HUES48 (cell line): Measurements from ENCODE around the gene CIP2A.

Source experiments
- H3K27ac ChIP-seq: one replicate; pipeline ENCODE4 v1.7.0; 2013; ENCODE audit warnings: low read depth, low read length, inconsistent platforms
- H3K27me3 ChIP-seq: 2 replicates; pipeline ENCODE4 v1.6.1; 2013; ENCODE audit warnings: mild to moderate bottlenecking, low read length; ENCODE audit not compliant: control insufficient read depth, insufficient read depth
- H3K36me3 ChIP-seq: 2 replicates; pipeline ENCODE4 v1.6.1; 2013; ENCODE audit warnings: low read length; ENCODE audit not compliant: control insufficient read depth, insufficient read depth
- H3K4me1 ChIP-seq: 2 replicates; pipeline ENCODE4 v1.6.1; 2013; ENCODE audit warnings: mild to moderate bottlenecking, low read length; ENCODE audit not compliant: control insufficient read depth, insufficient read depth
- H3K4me3 ChIP-seq: 2 replicates; pipeline ENCODE4 v1.5.1; 2013; ENCODE audit warnings: mild to moderate bottlenecking, low read depth, low read length
- H3K9ac ChIP-seq: 2 replicates; pipeline ENCODE4 v1.6.1; 2013; ENCODE audit warnings: mild to moderate bottlenecking, low read depth, low read length, moderate library complexity
- H3K9me3 ChIP-seq: 2 replicates; pipeline ENCODE4 v1.6.1; 2013; ENCODE audit warnings: low read length; ENCODE audit not compliant: control insufficient read depth, insufficient read depth

Gene CIP2A

DNA sequence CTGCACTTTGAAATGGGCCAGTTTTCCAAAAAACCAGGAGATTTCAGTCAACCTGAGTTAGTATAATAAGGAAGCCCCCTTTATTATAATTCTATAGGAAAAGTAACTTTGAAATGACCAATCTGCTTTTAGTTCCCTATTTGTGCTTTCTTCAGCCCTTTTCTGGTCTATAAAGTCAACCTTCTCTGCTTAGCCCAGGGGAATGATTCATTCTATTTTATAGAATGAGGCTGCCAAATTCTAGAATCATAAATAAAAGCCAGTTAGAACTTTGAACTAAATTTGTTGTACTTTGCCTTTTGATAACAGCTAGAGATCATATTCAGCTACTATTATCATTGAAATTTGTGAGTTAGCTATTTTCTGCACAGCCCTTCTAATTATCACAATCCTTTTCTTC lies 24.7 kb downstream of the CIP2A start:
- H3K9ac ChIP-seq, result no peak overlapping the region
- H3K27ac ChIP-seq, result no peak overlapping the region
- H3K4me3 ChIP-seq, result no peak overlapping the region
- H3K4me1 ChIP-seq, result no peaks in the 10 kb centered on the region
- peaks cover 98% of the 10 kb centered on the region for H3K36me3 ChIP-seq
- H3K9me3 ChIP-seq, result no peaks in the 10 kb centered on the region
- no peaks in the 10 kb centered on the region for H3K27me3 ChIP-seq

GRCh38 chr3:108562565-108562964 lies 26.7 kb downstream of the CIP2A start:
- Histone ChIP-seq H3K4me3 (no peak overlapping the region), H3K9ac (no peak overlapping the region), H3K9me3 (no peaks in the 10 kb centered on the region), H3K36me3 (peaks cover 100% of the 10 kb centered on the region), H3K27ac (no peak overlapping the region), H3K27me3 (no peaks in the 10 kb centered on the region), H3K4me1 (no peaks in the 10 kb centered on the region)

GRCh38 chr3:108555966-108556581 lies 33.2 kb downstream of the CIP2A start:
- Histone ChIP-seq H3K36me3 (peaks cover 100% of the 10 kb centered on the region), H3K9me3 (no peaks in the 10 kb centered on the region), H3K27me3 (no peaks in the 10 kb centered on the region), H3K9ac (no peak overlapping the region), H3K4me3 (no peak overlapping the region), H3K4me1 (0 out of 2 replicates have a peak, but pooled peaks cover 2% of the 10 kb centered on the region), H3K27ac (peak overlapping the region; percentile 59)

DNA sequence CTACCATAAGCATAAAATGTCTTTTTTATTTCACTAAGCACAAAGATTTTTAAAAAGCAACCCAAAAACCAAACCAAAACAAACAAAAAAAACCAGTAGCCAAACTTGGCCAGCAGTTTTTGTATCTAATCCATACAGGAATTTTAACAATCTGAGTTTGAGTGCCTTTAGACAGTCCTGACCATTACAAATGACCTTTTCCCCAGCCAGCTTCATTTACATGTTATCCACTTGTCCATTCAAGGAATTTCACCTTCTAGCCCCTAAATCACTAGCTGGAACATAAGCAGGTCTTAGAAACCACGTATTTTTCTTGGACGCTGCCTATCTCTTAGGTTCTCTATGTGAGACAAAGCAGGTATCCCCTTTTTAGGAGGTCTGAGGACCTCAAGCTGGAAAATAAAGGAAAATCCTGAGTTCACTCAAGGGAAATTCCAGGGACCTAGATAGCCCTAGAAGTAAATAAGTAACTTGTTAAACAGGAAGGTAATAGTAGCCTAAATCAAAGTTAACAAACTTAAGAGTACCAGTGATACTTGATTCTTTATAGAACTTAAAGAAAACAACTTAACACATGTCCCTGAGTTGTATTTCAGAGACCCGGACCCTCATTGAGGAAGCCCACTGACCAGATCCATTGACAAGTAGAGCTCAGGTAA lies 34.2 kb downstream of the CIP2A start:
- Histone ChIP-seq H3K4me1 (0 out of 2 replicates have a peak, but pooled peaks cover 2% of the 10 kb centered on the region), H3K27me3 (no peaks in the 10 kb centered on the region), H3K9me3 (no peaks in the 10 kb centered on the region), H3K4me3 (no peak overlapping the region), H3K9ac (no peak overlapping the region), H3K27ac (peak overlapping the region; percentile 59), H3K36me3 (peaks cover 99% of the 10 kb centered on the region)

- Histone ChIP-seq H3K9ac (no peak overlapping the region), H3K4me3 (no peak overlapping the region), H3K9me3 (no peaks in the 10 kb centered on the region), H3K27me3 (no peaks in the 10 kb centered on the region), H3K36me3 (peaks cover 98% of the 10 kb centered on the region), H3K27ac (peak overlapping the region; percentile 59), H3K4me1 (0 out of 2 replicates have a peak, but pooled peaks cover 2% of the 10 kb centered on the region)
Observed at GRCh38 chr3:108554229-108554628, 35.0 kb downstream of the CIP2A start.

GRCh38 chr3:108552267-108553159 lies 36.7 kb downstream of the CIP2A start:
- Histone ChIP-seq H3K9ac (no peak overlapping the region), H3K27me3 (no peaks in the 10 kb centered on the region), H3K36me3 (peaks cover 98% of the 10 kb centered on the region), H3K27ac (no peak overlapping the region), H3K4me1 (0 out of 2 replicates have a peak, but pooled peaks cover 2% of the 10 kb centered on the region), H3K4me3 (no peak overlapping the region), H3K9me3 (no peaks in the 10 kb centered on the region)

GRCh38 chr3:108548886-108549285 lies 40.4 kb downstream of the CIP2A start:
- Histone ChIP-seq H3K4me1 (no peaks in the 10 kb centered on the region), H3K27ac (no peak overlapping the region), H3K4me3 (no peak overlapping the region), H3K9me3 (no peaks in the 10 kb centered on the region), H3K27me3 (no peaks in the 10 kb centered on the region), H3K36me3 (peaks cover 86% of the 10 kb centered on the region), H3K9ac (no peak overlapping the region)

DNA sequence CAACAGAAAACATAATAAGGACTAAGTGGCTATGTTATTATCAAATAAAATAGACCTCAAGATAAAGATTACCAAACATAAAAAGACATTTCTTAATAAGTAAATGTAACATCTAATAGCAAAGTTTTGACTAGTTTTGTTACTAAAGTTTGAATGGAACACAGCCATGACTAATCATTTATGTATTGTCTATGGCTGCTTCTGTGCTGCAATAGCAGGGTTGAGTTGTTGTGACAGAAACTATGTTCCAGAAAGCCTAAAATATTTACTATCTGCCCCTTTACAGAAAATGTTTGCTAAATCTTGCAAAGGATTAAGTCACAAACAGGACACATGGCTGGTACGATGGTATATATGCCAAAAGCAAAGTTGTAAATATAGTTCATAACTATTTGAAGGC lies 40.9 kb downstream of the CIP2A start:
- H3K9ac ChIP-seq, result no peak overlapping the region
- H3K27ac ChIP-seq, result no peak overlapping the region
- H3K9me3 ChIP-seq, result no peaks in the 10 kb centered on the region
- H3K4me1 ChIP-seq, result no peaks in the 10 kb centered on the region
- H3K27me3 ChIP-seq, result no peaks in the 10 kb centered on the region
- peaks cover 86% of the 10 kb centered on the region for H3K36me3 ChIP-seq
- H3K4me3 ChIP-seq, result no peak overlapping the region

DNA sequence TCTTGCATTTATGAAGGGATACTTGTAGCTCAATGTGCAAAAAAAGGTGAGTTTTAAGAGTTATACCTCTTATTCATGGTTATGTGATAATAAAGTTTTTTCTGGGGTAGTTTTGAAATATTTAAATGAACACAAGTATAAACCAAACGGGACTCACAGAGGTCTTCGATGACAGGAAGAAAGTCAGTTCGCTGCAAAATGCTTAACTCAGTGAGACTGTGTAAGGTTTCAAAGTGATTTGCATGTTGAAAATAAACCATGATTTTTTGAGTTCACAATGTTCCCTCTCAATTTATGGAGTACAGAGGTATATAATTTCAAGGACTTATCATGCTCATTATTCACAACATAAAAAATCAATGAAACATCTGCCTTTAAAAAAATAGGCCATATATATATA lies 42.5 kb downstream of the CIP2A start:
- H3K27ac ChIP-seq, result no peak overlapping the region
- no peaks in the 10 kb centered on the region for H3K27me3 ChIP-seq
- peaks cover 74% of the 10 kb centered on the region for H3K36me3 ChIP-seq
- H3K4me1 ChIP-seq, result no peaks in the 10 kb centered on the region
- H3K9me3 ChIP-seq, result no peaks in the 10 kb centered on the region
- H3K4me3 ChIP-seq, result no peak overlapping the region
- no peak overlapping the region for H3K9ac ChIP-seq

DNA sequence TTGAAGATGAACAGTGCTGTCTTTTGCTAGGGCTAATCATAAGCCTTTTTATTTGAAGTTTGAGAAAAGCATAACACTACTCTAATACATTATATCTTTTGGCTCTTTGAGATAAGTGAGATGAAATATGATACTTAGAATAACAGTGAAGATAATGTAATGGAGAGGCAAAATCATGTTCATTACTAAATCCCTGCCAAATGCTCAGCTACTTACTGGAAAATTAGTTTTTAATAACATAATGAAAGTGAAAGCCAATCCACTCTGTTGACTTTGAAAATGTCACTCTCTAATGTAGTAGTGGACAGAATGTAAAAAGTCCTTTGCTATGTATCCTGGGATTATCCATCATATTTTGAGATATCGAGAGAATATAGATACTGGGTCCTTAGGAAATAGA lies 43.0 kb downstream of the CIP2A start:
- no peaks in the 10 kb centered on the region for H3K27me3 ChIP-seq
- H3K27ac ChIP-seq, result no peak overlapping the region
- no peak overlapping the region for H3K4me3 ChIP-seq
- peaks cover 69% of the 10 kb centered on the region for H3K36me3 ChIP-seq
- no peaks in the 10 kb centered on the region for H3K4me1 ChIP-seq
- no peak overlapping the region for H3K9ac ChIP-seq
- H3K9me3 ChIP-seq, result no peaks in the 10 kb centered on the region

- Histone ChIP-seq H3K27ac (no peak overlapping the region), H3K9me3 (no peaks in the 10 kb centered on the region), H3K36me3 (peaks cover 1% of the 10 kb centered on the region; the same call in 1 of the 2 replicates), H3K9ac (no peak overlapping the region), H3K4me1 (peaks cover 27% of the 10 kb centered on the region), H3K27me3 (no peaks in the 10 kb centered on the region), H3K4me3 (no peak overlapping the region)
Observed at GRCh38 chr3:108538083-108538482, 51.2 kb downstream of the CIP2A start.
